Measurements from ENCODE around the gene IGF2BP3. TPM values are rescaled to one million over a fixed set of nuclear protein-coding genes. Genes with fewer than 3 reads are reported as not detected.

IGF2BP3 gene
- total and polyA plus RNA-seq, 10 of the 15 experiments (the other 5 are each of a cell fraction or from before 2014, with no cell fraction given), result 4.6 to 61.2 (median 36.9) TPM

GRCh38 chr7:23467291-23467805 lies 2.9 kb downstream of the IGF2BP3 start:
- H3K4me2 ChIP-seq (ENCODE audit: control insufficient read depth, insufficient read depth), result peak overlapping the region; percentile 60
- no peaks in the 10 kb centered on the region for H4K20me1 ChIP-seq (ENCODE audit: control insufficient read depth, insufficient read depth)
- no TSS peak for BruUV-seq (replicated peaks)
- no peaks in the 10 kb centered on the region for H3K27me3 ChIP-seq (replicated peaks in 1 of 2; ENCODE audit: control insufficient read depth in 2 of 2, insufficient read depth in 2 of 2, low read length in 1 of 2)
- ChIA-PET CTCF (interaction anchor here (0.9 to 2.6 kb wide), 11 partner anchors 9 to 193 kb away, joined by 3 to 25 read pairs (median 4); no protein-coding TSS in a partner anchor), POLR2A (interaction anchor here (0.6 to 2.6 kb wide), 8 partner anchors 12 to 195 kb away, joined by 3 to 14 read pairs (median 3); partner anchors contain the start of gene TRA2A), RAD21 (ENCODE audit: unreplicated experiment) (interaction anchor here (0.6 to 1.4 kb wide), 9 partner anchors 18 to 129 kb away, joined by 3 to 5 read pairs (median 3); no protein-coding TSS in a partner anchor), SMC1A (ENCODE audit: uncharacterized antibody, unreplicated experiment) (interaction anchor here (0.8 to 2.3 kb wide), 12 partner anchors 9 to 196 kb away, joined by 3 to 12 read pairs (median 4); partner anchors contain the start of gene CCDC126)
- no peak overlapping the region; the same call in 1 of the 2 replicates for H2AFZ ChIP-seq (ENCODE audit: control insufficient read depth, low read depth, low read length)
- DNase-seq (ENCODE audit: low read depth, low spot score) (no peak), ATAC-seq (no peak), FAIRE-seq (no peak)
- intact Hi-C loops (cut with micrococcal nuclease; ENCODE audit: unreplicated experiment), result no loop called here
- peaks cover 10% of the 10 kb centered on the region for H3K4me1 ChIP-seq (ENCODE audit: control insufficient read depth, insufficient read depth, low read length)
- 33% methylated on average over 11 of the region's 11 CpGs for WGBS (ENCODE audit: insufficient coverage, insufficient replicate concordance, low lambda C conversion rate, missing lambda C conversion rate)
- H3K4me3 ChIP-seq, result peak overlapping the region; percentile 96
- H3K9me3 ChIP-seq (replicated peaks; ENCODE audit: control insufficient read depth, insufficient read depth, low read length), result no peaks in the 10 kb centered on the region
- in situ Hi-C loops (cut with MboI), result no loop called here
- H3K36me3 ChIP-seq (ENCODE audit: control insufficient read depth in 2 of 2, insufficient read depth in 2 of 2, low read length in 1 of 2), result no peaks in the 10 kb centered on the region
- TF ChIP-seq NR2C1 (IDR thresholded peaks at IDR 0.05) (no peak), NFIC (IDR thresholded peaks at IDR 0.05; ENCODE audit: low read depth, low read length) (no peak), SMAD1 (IDR thresholded peaks at IDR 0.05; ENCODE audit: low read depth, partially characterized antibody) (no peak), BMI1 (IDR thresholded peaks at IDR 0.05; ENCODE audit: borderline replicate concordance) (no peak), FOXM1 (IDR thresholded peaks at IDR 0.05; ENCODE audit: low read depth, low read length) (0 out of 2 replicates have a peak, but pooled peaks have one; percentile 27), NKRF (conservative IDR thresholded peaks at IDR 0.05) (0 out of 2 replicates have a peak, but pooled peaks have one; percentile 22), E4F1 (IDR thresholded peaks at IDR 0.05; ENCODE audit: borderline replicate concordance, partially characterized antibody) (no peak)
- peaks cover 91% of the 10 kb centered on the region for H3K79me2 ChIP-seq (ENCODE audit: control insufficient read depth, insufficient read depth, low read length)
- H3K9ac ChIP-seq (ENCODE audit: control insufficient read depth, insufficient read depth, low read length), result peak overlapping the region; percentile 96
- peak overlapping the region; percentile 94 for H3K27ac ChIP-seq (ENCODE audit: control insufficient read depth, insufficient read depth)

Measured in GM12878 (cell line).